Adrenal gland (tissue), 19 donors: ENCODE data around the gene AIFM2. TPM values are rescaled to one million over a fixed set of nuclear protein-coding genes. Genes with fewer than 3 reads are reported as not detected.
"Not testable (repeated sequence)": the region's sequence is repeated elsewhere in the genome, so short reads cannot be mapped to it uniquely, and the experiment has no call there.

ENCODE experiments used
- DNase-seq, 7 donors: peaks; one replicate each; pipeline ENCODE4 v3.0.0-alpha.2; 2019 to 2020
- H3K27ac ChIP-seq, 5 donors: fragments of 200-600 bp; sonication (generic) in 4 of 5; 1 replicate in 3 of 5; 2 replicates in 2 of 5; pipeline versions ENCODE4 v1.5.1 to v1.8.0; 2016 to 2020; ENCODE audit warnings: mild to moderate bottlenecking in 1 of 5
- H3K27me3 ChIP-seq: fragments of 200-600 bp; 2 replicates; pipeline ENCODE4 v1.8.0; 2021
- H3K36me3 ChIP-seq, 2 donors: fragments of 200-600 bp; replicated peaks in 1 of 2; 1 replicate in 1 of 2; 2 replicates in 1 of 2; pipeline versions ENCODE4 v1.5.1 to v1.8.0; 2018 to 2022
- H3K4me1 ChIP-seq, 2 donors: fragments of 200-600 bp; replicated peaks in 1 of 2; 1 replicate in 1 of 2; 2 replicates in 1 of 2; pipeline versions ENCODE4 v1.5.1 to v1.8.0; 2018 to 2021
- H3K4me3 ChIP-seq, 4 donors: fragments of 200-600 bp; sonication (generic) in 3 of 4; one replicate each; pipeline ENCODE4 v1.5.1; 2016 to 2018
- H3K9me3 ChIP-seq, 3 donors: fragments of 200-600 bp; sonication (generic) in 1 of 3; replicated peaks in 1 of 3; 1 replicate in 2 of 3; 2 replicates in 1 of 3; pipeline versions ENCODE4 v1.5.1 to v1.8.0; 2016 to 2021
- POLR2A ChIP-seq, 2 donors: fragments of 450-650 bp; IDR thresholded peaks; one replicate each; pipeline ENCODE4 v1.6.1; 2017; ENCODE audit warnings: antibody characterized with exemption in 2 of 2, mild to moderate bottlenecking in 2 of 2, moderate library complexity in 1 of 2
- WGBS, 4 donors: extraction: QIAGEN DNeasy Blood & Tissue Kit in 2 of 4; methylation state at CpG; one replicate each; pipeline versions ENCODE4 v1.1.5 to v1.1.7; 2013 to 2017; 5-methylcytosine and 5-hydroxymethylcytosine counted together
- intact Hi-C, 2 donors: fragments of 100-400 bp; cut with DNase I; formaldehyde crosslinking; loops; one replicate each; pipeline versions ENCODE4 v1.14.1 to v1.15.0; 2022 to 2023
- long read RNA-seq, 10 donors: library from polyadenylated mRNA in 3 of 10; unstranded in 2 of 10; stranded (forward) in 1 of 10; transcript quantifications; one replicate each; pipeline ENCODE4 v2.0.0 and lab custom pipeline, GENCODE V29; 2021 to 2026
- polyA plus RNA-seq, 3 donors: library from polyadenylated mRNA; stranded (reverse); fragments of 200-250 nt in 2 of 3; fragments of 350-450 nt in 1 of 3; fragmentation: Illumina TruSeq in 1 of 3; extraction: RNeasy Lipid Tissue Mini Kit (QIAGEN cat#74804) in 1 of 3; gene quantifications; one replicate each; pipeline ENCODE4 v1.2.3, GENCODE V29; 2013 to 2014
- total RNA-seq, 9 donors: library from RNA; depleted of rRNA in 4 of 9; stranded (reverse); fragments of >200 nt in 4 of 9; fragments of 120-200 nt in 1 of 9; fragmentation: NEBNext Ultra II Directional in 1 of 9; extraction: Animal tissue kit (Norgen Biotek cat#: 25700) in 1 of 9; gene quantifications; one replicate each; pipeline versions ENCODE4 v1.1.0 to v1.2.4, GENCODE V29; 2013 to 2023
- TF ChIP-seq, protein P1 (sequence below), 6 experiments: fragments of 450-650 bp in 4 of 6; fragments of 200-600 bp in 2 of 6; sonication (generic) in 1 of 6; IDR thresholded peaks; 1 replicate in 5 of 6; 2 replicates in 1 of 6; pipeline versions ENCODE4 v1.5.1 to v1.8.0; 2016 to 2021; ENCODE audit warnings: antibody characterized with exemption in 6 of 6, mild to moderate bottlenecking in 2 of 6, moderate library complexity in 1 of 6
- donor health status: healthy with polysubstance abuse.
- donor health status: Bipolar disorder and iron deficiency.
- donor health status: DM: yes; HTN: yes; CAD: no.
- donor health status: DM: no; HTN: no; CAD: no.
- donor health status: DM: no; HTN: no; CAD: no.
- donor health status: DM: yes; HTN: yes; CAD: no.

Gene AIFM2
- 10 to 100 TPM in 6 of 9 donors, 1 to 10 TPM in 3; 7.4 to 28.6 (median 11.4) TPM for total RNA-seq
- 10 to 100 TPM in 2 of 3 donors, 1 to 10 TPM in 1; 8.9 to 31.2 (median 16.5) TPM for polyA plus RNA-seq
- long read RNA-seq, donor 1, transcript AIFM2-204 (9 exons, 3,247 nt) = minor isoform, 6 of 24 reads
- long read RNA-seq, donor 1, transcript AIFM2-201 (9 exons, 3,243 nt) = major isoform, 12 of 24 reads
- long read RNA-seq, donor 1, partial matches to known transcripts = 6 of 24 reads
- long read RNA-seq, donor 1, other reads (novel, unspliced or antisense) = 0 of 24 reads
- long read RNA-seq, donor 2, transcript AIFM2-201 (9 exons, 3,243 nt) = major isoform, 6 of 14 reads
- long read RNA-seq, donor 2, partial matches to known transcripts = 5 of 14 reads
- long read RNA-seq, donor 2, other reads (novel, unspliced or antisense) = 0 of 14 reads
- long read RNA-seq, donor 3, transcript AIFM2-201 (9 exons, 3,243 nt) = major isoform, 6 of 7 reads
- long read RNA-seq, donor 3, partial matches to known transcripts = 0 of 7 reads
- long read RNA-seq, donor 3, other reads (novel, unspliced or antisense) = 0 of 7 reads
- long read RNA-seq, donor 4, transcript AIFM2-201 (9 exons, 3,243 nt) = major isoform, 7 of 16 reads
- long read RNA-seq, donor 4, partial matches to known transcripts = 0 of 16 reads
- long read RNA-seq, donor 4, other reads (novel, unspliced or antisense) = 8 of 16 reads
- long read RNA-seq, donor 5, transcript AIFM2-204 (9 exons, 3,247 nt) = minor isoform, 9 of 96 reads
- long read RNA-seq, donor 5, transcript AIFM2-201 (9 exons, 3,243 nt) = major isoform, 31 of 96 reads
- long read RNA-seq, donor 5, partial matches to known transcripts = 6 of 96 reads
- long read RNA-seq, donor 5, other reads (novel, unspliced or antisense) = 50 of 96 reads
- long read RNA-seq, donor 6, partial matches to known transcripts = 1 of 12 reads
- long read RNA-seq, donor 6, other reads (novel, unspliced or antisense) = 7 of 12 reads
- long read RNA-seq, donor 7, transcript AIFM2-201 (9 exons, 3,243 nt) = major isoform, 11 of 12 reads
- long read RNA-seq, donor 7, partial matches to known transcripts = 0 of 12 reads
- long read RNA-seq, donor 7, other reads (novel, unspliced or antisense) = 0 of 12 reads
- long read RNA-seq, donor 8, transcript AIFM2-201 (9 exons, 3,243 nt) = major isoform, 10 of 18 reads
- long read RNA-seq, donor 8, partial matches to known transcripts = 5 of 18 reads
- long read RNA-seq, donor 8, other reads (novel, unspliced or antisense) = 0 of 18 reads
- long read RNA-seq, donor 9, partial matches to known transcripts = 0 of 6 reads
- long read RNA-seq, donor 9, other reads (novel, unspliced or antisense) = 0 of 6 reads
- long read RNA-seq, donor 10, transcript AIFM2-201 (9 exons, 3,243 nt) = major isoform, 6 of 7 reads
- long read RNA-seq, donor 10, partial matches to known transcripts = 0 of 7 reads
- long read RNA-seq, donor 10, other reads (novel, unspliced or antisense) = 0 of 7 reads

DNA sequence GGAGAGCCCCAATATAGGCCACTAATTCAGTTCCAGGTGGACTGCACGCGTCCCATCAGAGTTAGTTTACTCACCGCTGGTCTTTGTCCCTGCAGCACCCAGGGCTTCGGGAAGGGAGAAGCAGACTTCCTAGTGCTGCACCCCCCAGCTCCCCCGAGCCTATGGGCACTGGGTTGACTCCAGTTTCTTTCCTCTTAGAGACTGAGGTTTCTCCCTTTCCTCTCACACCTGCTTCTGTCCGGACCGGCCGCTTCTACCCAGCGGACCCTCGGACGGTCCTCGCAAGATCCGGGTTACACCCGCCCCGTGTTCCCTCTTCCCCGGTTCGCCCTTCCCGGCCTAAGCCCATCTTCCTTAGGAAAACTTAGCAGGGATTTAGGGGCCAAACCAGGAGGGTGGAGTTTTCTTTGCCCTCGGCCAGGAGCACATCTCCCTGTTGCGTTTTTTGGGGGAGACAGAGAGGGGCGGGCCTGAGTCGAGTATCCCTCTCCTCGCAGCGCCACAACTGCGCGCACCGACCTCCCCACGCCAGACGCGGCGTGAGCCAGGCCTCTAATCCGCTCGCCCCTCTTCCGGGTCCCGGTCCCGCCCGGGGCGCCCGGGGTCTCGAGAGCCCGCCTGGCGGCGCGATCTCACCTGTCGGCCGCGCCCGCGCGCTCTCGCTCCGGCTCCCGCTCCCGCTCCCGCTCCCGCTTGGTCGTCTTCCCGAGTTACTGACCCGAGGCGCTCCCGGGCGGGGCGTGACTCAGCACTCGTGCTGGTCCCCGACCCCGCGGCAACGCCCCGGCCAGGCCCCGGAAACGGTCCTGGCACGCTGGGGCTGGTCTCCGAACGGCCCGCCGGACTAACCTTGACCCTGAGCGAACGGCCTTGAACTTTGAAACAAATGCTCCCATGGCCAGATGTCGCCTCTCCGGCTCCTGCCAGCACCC, at the start of gene AIFM2:
Gene AIFM2, minus strand, starts transcription at position 728 of the 932 bp plus-strand sequence. CDS start 8,741 bp downstream, outside the sequence.
- Histone ChIP-seq H3K27ac (peak within 1 kb of the TSS; percentile 31 to 87 (median 77)), H3K36me3 (no peaks in the 10 kb centered on the region), H3K9me3 (no peaks in the 10 kb centered on the region), H3K4me3 (peak within 1 kb of the TSS; percentile 22 to 74 (median 54)), H3K27me3 (no peaks in the 10 kb centered on the region), H3K4me1 (peaks cover 0 to 18% of the 10 kb centered on the region in 2 donors)
- DNase-seq = peak; percentile 85 to 92 (median 88)
- 5 to 12% (median 9%) methylated on average over 27 to 80 of the region's 80 CpGs for WGBS, 4 donors
- intact Hi-C loops = no loop called here
- TF ChIP-seq, protein P1, sequence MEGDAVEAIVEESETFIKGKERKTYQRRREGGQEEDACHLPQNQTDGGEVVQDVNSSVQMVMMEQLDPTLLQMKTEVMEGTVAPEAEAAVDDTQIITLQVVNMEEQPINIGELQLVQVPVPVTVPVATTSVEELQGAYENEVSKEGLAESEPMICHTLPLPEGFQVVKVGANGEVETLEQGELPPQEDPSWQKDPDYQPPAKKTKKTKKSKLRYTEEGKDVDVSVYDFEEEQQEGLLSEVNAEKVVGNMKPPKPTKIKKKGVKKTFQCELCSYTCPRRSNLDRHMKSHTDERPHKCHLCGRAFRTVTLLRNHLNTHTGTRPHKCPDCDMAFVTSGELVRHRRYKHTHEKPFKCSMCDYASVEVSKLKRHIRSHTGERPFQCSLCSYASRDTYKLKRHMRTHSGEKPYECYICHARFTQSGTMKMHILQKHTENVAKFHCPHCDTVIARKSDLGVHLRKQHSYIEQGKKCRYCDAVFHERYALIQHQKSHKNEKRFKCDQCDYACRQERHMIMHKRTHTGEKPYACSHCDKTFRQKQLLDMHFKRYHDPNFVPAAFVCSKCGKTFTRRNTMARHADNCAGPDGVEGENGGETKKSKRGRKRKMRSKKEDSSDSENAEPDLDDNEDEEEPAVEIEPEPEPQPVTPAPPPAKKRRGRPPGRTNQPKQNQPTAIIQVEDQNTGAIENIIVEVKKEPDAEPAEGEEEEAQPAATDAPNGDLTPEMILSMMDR (IDR thresholded peaks at IDR 0.05) = peak in 2 of 6 experiments; percentile 14 to 15
- peak in 1 of 2 donors; percentile 64 for TF ChIP-seq POLR2A (IDR thresholded peaks at IDR 0.05)

DNA sequence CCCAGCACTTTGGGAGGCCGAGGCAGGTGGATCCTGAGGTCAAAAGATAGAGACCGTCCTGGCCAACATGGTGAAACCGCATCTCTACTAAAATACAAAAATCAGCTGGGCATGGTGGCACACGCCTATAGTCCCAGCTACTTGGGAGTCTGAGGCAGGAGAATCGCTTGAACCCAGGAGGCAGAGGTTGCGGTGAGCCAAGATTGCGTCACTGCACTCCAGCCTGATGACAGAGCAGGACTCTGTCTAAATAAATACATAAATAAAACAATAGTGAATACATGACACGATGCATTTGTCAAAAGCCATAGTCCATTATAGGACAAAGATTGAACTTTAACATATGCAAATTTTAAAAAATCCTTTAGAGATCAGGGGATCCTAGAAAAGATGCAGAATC, 46.6 kb upstream of the AIFM2 start:
- H3K9me3 ChIP-seq, DNase-seq, intact Hi-C loops, H3K36me3 ChIP-seq, H3K27me3 ChIP-seq, H3K4me3 ChIP-seq, H3K4me1 ChIP-seq, H3K27ac ChIP-seq: not testable (repeated sequence)
- 82 to 92% (median 88%) methylated on average over 8 of the region's 8 CpGs for WGBS, 4 donors

DNA sequence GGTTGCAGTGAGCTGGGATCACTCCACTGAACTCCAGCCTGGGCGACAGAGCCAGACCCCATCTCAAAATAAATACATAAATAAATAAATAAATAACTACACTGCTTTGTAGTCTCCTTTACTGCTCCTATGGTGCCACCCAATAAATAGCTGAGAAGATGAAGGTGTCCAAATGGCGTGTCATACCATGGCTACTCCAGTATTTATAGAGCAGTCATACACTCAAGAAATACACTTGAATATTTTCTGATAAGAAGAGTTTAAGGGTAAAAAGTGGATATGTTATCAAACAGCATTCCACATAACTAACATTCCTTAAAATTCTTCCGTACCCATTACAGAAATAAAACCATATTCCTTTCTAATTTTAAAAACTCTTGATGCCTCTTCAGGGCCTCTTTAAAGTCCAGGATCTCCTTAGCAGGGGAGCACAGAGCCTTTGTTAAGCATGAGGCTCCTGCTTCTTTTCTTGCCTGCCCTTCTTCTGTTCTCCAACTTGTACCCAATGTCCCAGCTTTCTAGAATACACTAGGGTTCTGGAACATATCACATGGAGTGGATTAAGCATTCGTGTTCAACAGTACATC, 45.6 kb upstream of the AIFM2 start:
- Histone ChIP-seq H3K4me1 (peaks cover 0 to 7% of the 10 kb centered on the region in 2 donors), H3K36me3 (no peaks in the 10 kb centered on the region), H3K4me3 (no peak overlapping the region), H3K27ac (no peak overlapping the region), H3K27me3 (no peaks in the 10 kb centered on the region), H3K9me3 (no peaks in the 10 kb centered on the region)
- 78 to 83% (median 82%) methylated on average over 4 of the region's 4 CpGs for WGBS, 4 donors
- TF ChIP-seq POLR2A (IDR thresholded peaks at IDR 0.05) = no peak
- TF ChIP-seq, protein P1 (IDR thresholded peaks at IDR 0.05) = no peak
- intact Hi-C loops = no loop called here
- no peak for DNase-seq
